Stomach (tissue), 9 donors: Measurements from ENCODE around the gene IGIP. TPM values are rescaled to one million over a fixed set of nuclear protein-coding genes. Genes with fewer than 3 reads are reported as not detected.

Experiments
- DNase-seq, 2 donors: peaks; one replicate each; pipeline versions ENCODE4 v3.0.0 to v3.0.0-alpha.2; 2013 to 2019
- H3K27ac ChIP-seq, 5 donors: fragments of 200-600 bp in 4 of 5; sonication (generic) in 4 of 5; one replicate each; pipeline ENCODE4 v1.5.1; 2013 to 2019; ENCODE audit warnings: mild to moderate bottlenecking in 1 of 5, moderate library complexity in 1 of 5
- H3K27me3 ChIP-seq, 3 donors: fragments of 200-600 bp; sonication (generic); one replicate each; pipeline ENCODE4 v1.5.1; 2017 to 2019; ENCODE audit warnings: mixed run types in 1 of 3
- H3K36me3 ChIP-seq, 4 donors: fragments of 200-600 bp; sonication (generic); 1 replicate in 3 of 4; 2 replicates in 1 of 4; pipeline ENCODE4 v1.5.1; 2016 to 2019
- H3K4me1 ChIP-seq, 4 donors: fragments of 200-600 bp; sonication (generic); one replicate each; pipeline ENCODE4 v1.5.1; 2016 to 2019
- H3K4me3 ChIP-seq, 4 donors: fragments of 200-600 bp; sonication (generic) in 3 of 4; one replicate each; pipeline ENCODE4 v1.5.1; 2016 to 2019; ENCODE audit warnings: mild to moderate bottlenecking in 1 of 4
- H3K9me3 ChIP-seq, 4 donors: fragments of 200-600 bp; sonication (generic); one replicate each; pipeline ENCODE4 v1.5.1; 2016 to 2019
- CTCF ChIP-seq, 7 experiments: fragments of 450-650 bp in 4 of 7; fragments of 200-600 bp in 3 of 7; sonication (generic) in 3 of 7; IDR thresholded peaks; one replicate each; pipeline ENCODE4 v1.5.1; 2016 to 2019; ENCODE audit warnings: antibody characterized with exemption in 7 of 7, control low read depth in 2 of 7, mild to moderate bottlenecking in 1 of 7
- EP300 ChIP-seq: sonication (generic); formaldehyde crosslinking; IDR thresholded peaks from one replicate; pipeline ENCODE4 v1.6.1; 2017; ENCODE audit warnings: antibody characterized with exemption
- POLR2A ChIP-seq, 4 donors: fragments of 450-650 bp; IDR thresholded peaks; one replicate each; pipeline ENCODE4 v1.6.1; 2016; ENCODE audit warnings: antibody characterized with exemption in 4 of 4, control low read depth in 2 of 4, mild to moderate bottlenecking in 1 of 4, moderate library complexity in 1 of 4
- POLR2AphosphoS5 ChIP-seq, 3 donors: sonication (generic); formaldehyde crosslinking; IDR thresholded peaks; one replicate each; pipeline ENCODE4 v1.6.1; 2016; ENCODE audit warnings: antibody characterized with exemption in 3 of 3
- WGBS, 5 donors: extraction: QIAGEN DNeasy Blood & Tissue Kit in 3 of 5; methylation state at CpG; one replicate each; pipeline versions ENCODE4 v1.1.5 to v1.1.7; 2013 to 2018; 5-methylcytosine and 5-hydroxymethylcytosine counted together
- intact Hi-C: fragments of 100-400 bp; cut with DNase I; formaldehyde crosslinking; loops from one replicate; pipeline ENCODE4 v1.15.1; 2023; ENCODE audit warnings: low total_unique reads
- polyA plus RNA-seq, 3 donors: library from polyadenylated mRNA; stranded (reverse); fragments of 200-250 nt; gene quantifications; one replicate each; pipeline ENCODE4 v1.2.3, GENCODE V29; 2013
- total RNA-seq, 5 donors: library from RNA; depleted of rRNA; stranded (reverse); fragments of >200 nt; gene quantifications; one replicate each; pipeline versions ENCODE4 v1.1.0 to v1.2.3, GENCODE V29; 2014 to 2016
- donor health status: healthy with polysubstance abuse.
- donor health status: Bipolar disorder and iron deficiency.
- donor health status: healthy.

Gene IGIP
- total and polyA plus RNA-seq, 8 donors: 1.8 to 29.5 (median 6.4) TPM

- intact Hi-C loops: loop anchor here (5.0 kb wide), 1 partner anchor 71 kb away; no protein-coding TSS in a partner anchor
These were observed 18.0 kb downstream of the IGIP start for GRCh38 chr5:140143521-140144258.

GRCh38 chr5:140145256-140145655, 19.5 kb downstream of the IGIP start:
- H3K27ac ChIP-seq: no peak overlapping the region
- peaks cover 32 to 67% (median 50%) of the 10 kb centered on the region in 4 donors for H3K4me1 ChIP-seq
- TF ChIP-seq CTCF (IDR thresholded peaks at IDR 0.05) (no peak), EP300 (no peak), POLR2AphosphoS5 (IDR thresholded peaks at IDR 0.05) (no peak), POLR2A (IDR thresholded peaks at IDR 0.05) (no peak)
- H3K9me3 ChIP-seq: no peaks in the 10 kb centered on the region
- H3K36me3 ChIP-seq: no peaks in the 10 kb centered on the region
- WGBS, 5 donors: 67 to 79% (median 74%) methylated on average over 3 of the region's 3 CpGs
- H3K4me3 ChIP-seq: peak overlapping the region; percentile 36 to 56 (median 48)
- peaks cover 0 to 8% (median 4%) of the 10 kb centered on the region in 3 donors for H3K27me3 ChIP-seq
- no peak for DNase-seq
- intact Hi-C loops: loop anchor here (5.0 kb wide), 1 partner anchor 38 kb away; no protein-coding TSS in a partner anchor

More at GRCh38 chr5:140143521-140144258, 18.0 kb downstream of the IGIP start:
- WGBS, 5 donors: 96 to 100% (median 98%) methylated on average over 3 of the region's 3 CpGs
- Histone ChIP-seq H3K36me3 (no peaks in the 10 kb centered on the region), H3K4me3 (no peak overlapping the region), H3K27me3 (peaks cover 0 to 8% (median 4%) of the 10 kb centered on the region in 3 donors), H3K9me3 (no peaks in the 10 kb centered on the region), H3K27ac (no peak overlapping the region), H3K4me1 (peaks cover 33 to 69% (median 53%) of the 10 kb centered on the region in 4 donors)
- DNase-seq: no peak
- TF ChIP-seq EP300 (no peak), POLR2A (IDR thresholded peaks at IDR 0.05) (no peak), CTCF (IDR thresholded peaks at IDR 0.05) (no peak), POLR2AphosphoS5 (IDR thresholded peaks at IDR 0.05) (no peak)

- H3K36me3 ChIP-seq: no peaks in the 10 kb centered on the region
- peak; percentile 84 to 93 for DNase-seq
- H3K4me1 ChIP-seq: peaks cover 25 to 60% (median 43%) of the 10 kb centered on the region in 4 donors
- peak in 5 of 7 experiments; percentile 26 to 88 (median 77) for TF ChIP-seq CTCF (IDR thresholded peaks at IDR 0.05)
- no peak for TF ChIP-seq POLR2A (IDR thresholded peaks at IDR 0.05)
- TF ChIP-seq EP300: no peak
- TF ChIP-seq POLR2AphosphoS5 (IDR thresholded peaks at IDR 0.05): peak; percentile 14 to 46 (median 37)
- intact Hi-C loops: loop anchor here (5.0 kb wide), 1 partner anchor 39 kb away; no protein-coding TSS in a partner anchor
- H3K9me3 ChIP-seq: no peaks in the 10 kb centered on the region
- peak overlapping the region in 2 of 5 donors; percentile 14 to 59 for H3K27ac ChIP-seq
- peaks cover 0 to 8% (median 4%) of the 10 kb centered on the region in 3 donors for H3K27me3 ChIP-seq
- 9 to 15% (median 12%) methylated on average over 39 to 64 of the region's 64 CpGs for WGBS, 5 donors
- peak overlapping the region; percentile 36 to 56 (median 48) for H3K4me3 ChIP-seq
These were observed 20.2 kb downstream of the IGIP start for GRCh38 chr5:140145818-140146522.

GRCh38 chr5:140146523-140146842, 20.7 kb downstream of the IGIP start:
- WGBS, 5 donors: 56 to 83% (median 75%) methylated on average over 13 to 14 of the region's 14 CpGs
- peak overlapping the region; percentile 36 to 56 (median 48) for H3K4me3 ChIP-seq
- intact Hi-C loops: loop anchor here (5.0 kb wide), 1 partner anchor 39 kb away; no protein-coding TSS in a partner anchor

More at GRCh38 chr5:140146523-140146842, 20.7 kb downstream of the IGIP start:
- H3K4me1 ChIP-seq: peaks cover 22 to 55% (median 40%) of the 10 kb centered on the region in 4 donors
- DNase-seq: no peak
- H3K9me3 ChIP-seq: no peaks in the 10 kb centered on the region
- no peaks in the 10 kb centered on the region for H3K36me3 ChIP-seq
- H3K27me3 ChIP-seq: peaks cover 0 to 8% (median 4%) of the 10 kb centered on the region in 3 donors
- TF ChIP-seq EP300 (no peak), CTCF (IDR thresholded peaks at IDR 0.05) (no peak), POLR2A (IDR thresholded peaks at IDR 0.05) (no peak), POLR2AphosphoS5 (IDR thresholded peaks at IDR 0.05) (no peak)
- peak overlapping the region in 1 of 5 donors; percentile 59 for H3K27ac ChIP-seq
